ENCODE data around the gene GIPC1. TPM values are rescaled to one million over a fixed set of nuclear protein-coding genes. Genes with fewer than 3 reads are reported as not detected.

The GIPC1 gene
- total RNA-seq, 2 experiments from 2014 or later = 36.5 to 47.2 TPM

DNA sequence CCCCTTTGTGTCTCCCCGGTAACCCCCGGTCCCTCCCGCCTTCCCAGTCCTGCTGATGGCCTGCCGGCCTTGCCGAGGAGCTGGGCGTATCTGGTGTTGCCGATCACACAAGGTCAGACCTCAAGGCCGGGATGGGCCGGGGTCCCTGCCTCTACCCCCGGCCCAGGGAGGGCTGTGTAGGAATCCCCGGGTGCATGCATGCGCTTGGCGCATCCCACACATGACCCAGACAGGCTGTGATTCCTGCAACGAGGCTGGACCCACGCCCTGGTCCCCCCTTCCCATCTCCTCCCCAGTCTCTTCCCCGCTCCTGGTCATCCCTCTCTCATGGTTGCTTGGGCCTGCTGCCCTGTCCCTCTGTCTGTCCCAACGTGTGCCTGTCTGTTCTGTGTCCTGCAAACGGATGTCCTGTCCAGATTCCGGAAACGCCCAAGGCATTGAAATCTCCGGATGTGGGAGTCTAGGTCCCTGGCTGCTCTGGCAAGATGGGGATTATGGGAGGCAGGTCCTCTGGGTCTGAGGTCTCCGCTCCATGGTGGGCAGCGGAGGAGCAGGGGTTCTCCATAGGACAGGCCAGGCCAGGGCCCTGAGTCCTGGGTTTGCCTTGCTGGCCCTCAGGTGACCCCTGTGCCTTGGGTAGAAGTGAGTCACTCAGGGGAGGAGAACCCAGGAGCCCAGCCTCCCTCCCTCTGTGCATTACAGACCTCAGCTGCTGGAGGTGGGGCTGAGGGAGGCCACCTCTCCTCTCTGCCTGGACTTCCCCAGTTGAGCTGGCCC is 61.2 kb downstream of the GIPC1 start:
- DNase-seq = peak; percentile 25
- POLR2A ChIA-PET = interaction anchor here (0.6 kb wide), 1 partner anchor 96 kb away, joined by 4 read pairs; no protein-coding TSS in a partner anchor
- Mint-ChIP-seq H3K27me3 (peaks cover 5% of the 10 kb centered on the region), H3K27ac (peak overlapping the region; percentile 78), H3K4me3 (peak overlapping the region; percentile 69), H3K9me3 (no peaks in the 10 kb centered on the region), H3K36me3 (ENCODE audit: low read depth) (peaks cover 4% of the 10 kb centered on the region), H3K4me1 (peaks cover 52% of the 10 kb centered on the region)
- CTCF ChIA-PET = interaction anchor here (1.6 to 1.7 kb wide), 2 partner anchors 37 to 298 kb away, joined by 3 to 6 read pairs; partner anchors contain the start of gene ASF1B

DNA sequence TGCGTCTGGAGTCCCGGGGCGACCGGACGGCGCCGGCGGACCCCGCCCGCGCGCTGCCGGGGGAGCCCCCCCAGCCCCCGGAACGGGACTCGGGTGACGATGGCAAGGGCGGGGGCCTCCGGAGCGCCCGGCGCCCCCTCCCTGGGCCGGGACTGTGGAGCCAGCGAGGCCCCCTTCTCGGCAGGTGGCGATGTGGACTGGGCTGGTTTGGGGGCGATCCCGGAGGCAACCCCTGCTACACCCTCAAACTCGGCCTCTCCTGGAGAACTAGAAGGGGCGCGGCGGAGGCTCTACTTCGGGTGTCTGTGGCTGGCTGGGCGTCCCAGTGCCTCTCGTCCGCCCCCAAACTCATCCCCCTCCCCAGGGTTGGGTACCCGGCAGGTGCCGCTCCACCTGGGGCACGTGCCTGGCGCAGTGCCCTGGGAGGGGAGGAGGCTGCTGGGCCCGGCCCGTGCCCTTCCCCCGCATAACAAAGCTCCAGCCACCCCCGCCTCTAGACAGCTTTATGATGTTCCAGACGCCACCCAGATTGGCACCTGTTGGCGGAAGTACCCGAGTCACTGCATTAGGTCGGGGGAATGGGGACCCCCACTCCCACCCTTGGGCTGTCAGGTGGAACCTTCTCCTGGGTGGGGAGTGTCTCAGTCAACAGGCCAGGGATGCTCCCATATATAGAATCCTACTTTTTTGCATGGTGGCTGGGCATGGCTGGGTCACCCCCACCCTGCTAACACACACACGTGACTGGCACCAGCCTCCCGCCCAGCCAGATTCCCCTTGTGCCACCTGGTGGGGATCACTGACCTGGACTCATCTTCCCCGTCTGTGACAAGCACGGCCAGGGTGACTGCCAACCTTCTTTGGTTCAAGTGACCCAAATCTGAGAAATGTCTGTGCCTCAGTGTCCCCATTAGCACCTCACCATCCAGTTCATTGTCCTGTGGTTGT is 62.1 kb downstream of the GIPC1 start:
- Mint-ChIP-seq H3K9me3 (no peaks in the 10 kb centered on the region), H3K27ac (peak overlapping the region; percentile 78), H3K4me1 (peaks cover 45% of the 10 kb centered on the region), H3K4me3 (peak overlapping the region; percentile 69), H3K27me3 (peaks cover 5% of the 10 kb centered on the region), H3K36me3 (ENCODE audit: low read depth) (peaks cover 2% of the 10 kb centered on the region)
- POLR2A ChIA-PET = no interaction called here
- CTCF ChIA-PET = interaction anchor here (0.6 to 1.6 kb wide), 3 partner anchors 38 to 46 kb away, joined by 3 read pairs; no protein-coding TSS in a partner anchor
- DNase-seq = peak; percentile 30

DNA sequence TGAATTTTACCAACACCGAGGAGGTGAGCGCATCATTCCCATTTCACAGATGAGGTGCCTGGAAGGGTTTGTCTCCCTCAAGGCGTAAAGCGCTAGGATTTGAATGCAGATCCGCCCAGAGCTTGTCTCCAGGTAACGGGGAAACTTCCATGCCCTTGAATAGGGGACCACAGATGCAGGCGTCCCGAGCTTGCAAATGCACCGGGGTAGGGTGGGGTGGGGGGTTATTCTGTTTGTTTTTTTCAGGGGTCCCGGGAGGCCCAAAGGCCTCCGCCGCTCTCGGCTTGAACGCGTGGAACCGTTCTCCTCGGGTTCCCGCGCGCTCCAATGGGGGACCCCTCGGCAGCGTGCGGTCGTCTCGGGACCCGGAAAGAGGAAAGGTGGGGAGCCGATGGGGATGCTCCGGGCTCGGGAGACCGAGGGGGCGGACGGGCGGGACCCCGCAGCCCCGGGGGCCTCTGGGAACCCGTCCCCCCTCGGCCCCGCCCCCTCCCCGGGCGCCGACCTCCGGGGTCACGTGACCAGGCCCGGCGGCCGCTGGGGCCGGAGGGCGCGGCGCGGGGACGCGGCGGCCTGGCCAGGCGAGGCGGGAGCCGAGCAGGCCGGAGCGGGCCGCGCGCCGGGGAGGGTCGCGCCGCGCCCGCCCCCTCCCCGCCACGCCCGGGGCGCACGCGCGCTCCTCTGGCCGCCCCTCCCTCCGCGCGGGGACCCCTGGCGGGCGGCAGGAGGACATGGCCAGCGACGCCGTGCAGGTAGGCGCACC is 63.0 kb downstream of the GIPC1 start, which contains the start of gene PKN1:
PKN1 (plus strand) TSS at position 516 of the 763 bp plus-strand sequence; CDS start at position 732, 216 bp downstream.
- ChIA-PET CTCF (interaction anchor here (0.9 to 4.6 kb wide), 10 partner anchors 9 to 296 kb away, joined by 3 to 16 read pairs (median 3); partner anchors contain the start of gene ASF1B), POLR2A (interaction anchor here (0.5 kb wide), 1 partner anchor 15 kb away, joined by 3 read pairs; no protein-coding TSS in a partner anchor)
- peaks cover 5% of the 10 kb centered on the region for H3K27me3 Mint-ChIP-seq
- H3K36me3 Mint-ChIP-seq (ENCODE audit: low read depth) = peaks cover 2% of the 10 kb centered on the region
- peak within 1 kb of the TSS; percentile 71 for H3K4me3 Mint-ChIP-seq
- peaks cover 41% of the 10 kb centered on the region for H3K4me1 Mint-ChIP-seq
- DNase-seq = peak; percentile 48
- peak within 1 kb of the TSS; percentile 90 for H3K27ac Mint-ChIP-seq
- H3K9me3 Mint-ChIP-seq = no peaks in the 10 kb centered on the region

GRCh38 chr19:14430712-14431111 is 65.2 kb downstream of the GIPC1 start:
- ChIA-PET POLR2A (no interaction called here), CTCF (interaction anchor here (1.2 to 4.6 kb wide), 4 partner anchors 7 to 49 kb away, joined by 3 to 16 read pairs (median 8); no protein-coding TSS in a partner anchor)
- no peak for DNase-seq
- peaks cover 34% of the 10 kb centered on the region for H3K4me1 Mint-ChIP-seq
- H3K4me3 Mint-ChIP-seq = no peak overlapping the region
- peak overlapping the region; percentile 0 for H3K27ac Mint-ChIP-seq
- H3K36me3 Mint-ChIP-seq (ENCODE audit: low read depth) = peaks cover 2% of the 10 kb centered on the region
- H3K9me3 Mint-ChIP-seq = no peaks in the 10 kb centered on the region
- peaks cover 8% of the 10 kb centered on the region for H3K27me3 Mint-ChIP-seq

DNA sequence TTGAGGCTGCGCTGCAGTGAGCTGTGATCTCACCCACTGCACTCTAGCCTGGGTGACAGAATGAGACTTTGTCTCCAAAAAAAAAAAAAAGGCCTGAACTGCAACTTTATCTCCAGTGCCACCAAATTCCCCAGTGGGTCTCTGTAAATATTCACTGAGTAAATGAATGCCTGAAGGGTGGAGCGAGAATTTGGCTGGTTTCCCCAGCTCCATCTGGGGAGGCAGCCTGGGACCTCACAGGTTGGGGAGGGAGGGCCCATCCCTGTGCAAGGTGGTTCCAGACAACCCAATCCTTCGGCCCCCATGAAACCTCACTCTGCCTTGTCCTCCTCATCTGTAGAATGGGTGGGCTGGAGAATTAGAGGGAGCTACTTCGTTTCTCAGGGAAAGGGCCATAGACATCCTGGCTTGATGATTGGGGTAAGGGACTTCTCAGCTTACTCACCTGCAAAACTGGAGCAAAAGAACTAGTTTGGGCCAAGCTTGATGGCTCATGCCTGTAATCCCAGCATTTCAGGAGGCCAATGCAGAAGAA is 67.0 kb downstream of the GIPC1 start:
- POLR2A ChIA-PET = no interaction called here
- no peak overlapping the region for H3K27ac Mint-ChIP-seq

More for the DNA sequence above, 67.0 kb downstream of the GIPC1 start:
- DNase-seq = no peak
- Mint-ChIP-seq H3K4me3 (no peak overlapping the region), H3K4me1 (peaks cover 19% of the 10 kb centered on the region), H3K27me3 (peaks cover 8% of the 10 kb centered on the region), H3K9me3 (no peaks in the 10 kb centered on the region), H3K36me3 (ENCODE audit: low read depth) (no peaks in the 10 kb centered on the region)
- CTCF ChIA-PET = interaction anchor here (0.5 to 4.6 kb wide), 6 partner anchors 9 to 127 kb away, joined by 3 to 16 read pairs (median 4); no protein-coding TSS in a partner anchor

Small RNA genes within 50 kb of the gene (microRNA-seq; reads per million reads assigned to microRNA genes)
- not detected for gene MIR639 (ENCODE audit: borderline microRNAs expressed, borderline replicate concordance)

Other genes with a start within 250 kb of the GIPC1 start
- gene ADGRE5, start 114.7 kb downstream of the GIPC1 start, total RNA-seq = 100 to 1,000 TPM; 304 to 310 TPM
- 100 to 1,000 TPM; 232 to 269 TPM for gene DDX39A, start 76.8 kb downstream of the GIPC1 start, total RNA-seq
- 100 to 1,000 TPM; 238 to 242 TPM for gene PKN1, start 62.8 kb downstream of the GIPC1 start, total RNA-seq
- under 1 TPM; 0.19 to 0.27 TPM for gene PTGER1, start 20.8 kb downstream of the GIPC1 start, total RNA-seq
- gene DNAJB1, start 22.3 kb upstream of the GIPC1 start, total RNA-seq = 100 to 1,000 TPM in 1 of 2 experiments, 10 to 100 TPM in 1; 89.7 to 100 TPM
- gene TECR, start 33.5 kb upstream of the GIPC1 start, total RNA-seq = 100 to 1,000 TPM; 169 to 190 TPM
- 100 to 1,000 TPM; 121 to 123 TPM for gene NDUFB7, start 75.9 kb upstream of the GIPC1 start, total RNA-seq
- gene CLEC17A, start 87.0 kb upstream of the GIPC1 start, total RNA-seq = not detected
- not detected for gene ADGRE3, start 178.7 kb upstream of the GIPC1 start, total RNA-seq
- gene ZNF333, start 193.9 kb upstream of the GIPC1 start, total RNA-seq = 10 to 100 TPM; 12.5 to 14.9 TPM